Smooth muscle cell (in vitro differentiated cells): ENCODE data around the gene EIF2B2. TPM values are rescaled to one million over a fixed set of nuclear protein-coding genes. Genes with fewer than 3 reads are reported as not detected.

Experiments used
- DNase-seq: peaks from one replicate; lab custom pipeline; 2025; ENCODE audit not compliant: unreplicated experiment; lab: John Stamatoyannopoulos, UW
- H2AFZ ChIP-seq: fragments of 200-600 bp; sonication (generic); 2 replicates; pipeline ENCODE4 v1.6.0; 2016; ENCODE audit warnings: antibody characterized with exemption, low read depth, mild to moderate bottlenecking
- H3F3A ChIP-seq: fragments of 200-600 bp; sonication (generic); 2 replicates; pipeline ENCODE4 v1.6.0; 2017; ENCODE audit warnings: antibody characterized with exemption, low read depth
- H3K27ac ChIP-seq: fragments of 200-600 bp; sonication (generic); 2 replicates; pipeline ENCODE4 v1.5.1; 2016; ENCODE audit warnings: low read depth, mild to moderate bottlenecking
- H3K27me3 ChIP-seq: fragments of 200-600 bp; sonication (generic); 2 replicates; pipeline ENCODE4 v1.6.1; 2016; ENCODE audit warnings: low read depth, mild to moderate bottlenecking
- H3K36me3 ChIP-seq: fragments of 200-600 bp; sonication (generic); 2 replicates; pipeline ENCODE4 v1.5.1; 2016; ENCODE audit warnings: low read depth
- H3K4me1 ChIP-seq: fragments of 200-600 bp; sonication (generic); 2 replicates; pipeline ENCODE4 v1.5.1; 2016; ENCODE audit warnings: low read depth
- H3K4me2 ChIP-seq: fragments of 200-600 bp; sonication (generic); 2 replicates; pipeline ENCODE4 v1.6.0; 2016; ENCODE audit warnings: mild to moderate bottlenecking
- H3K4me3 ChIP-seq: fragments of 200-600 bp; sonication (generic); 2 replicates; pipeline ENCODE4 v1.5.1; 2016; ENCODE audit warnings: mild to moderate bottlenecking
- H3K79me2 ChIP-seq: fragments of 200-600 bp; sonication (generic); 2 replicates; pipeline ENCODE4 v1.6.0; 2016; ENCODE audit warnings: low read depth, mild to moderate bottlenecking
- H3K9ac ChIP-seq: fragments of 200-600 bp; sonication (generic); 2 replicates; pipeline ENCODE4 v1.6.0; 2016; ENCODE audit warnings: low read depth
- H3K9me3 ChIP-seq: fragments of 200-600 bp; sonication (generic); replicated peaks from 2 replicates; pipeline ENCODE4 v1.5.1; 2016; ENCODE audit warnings: low read depth
- H4K20me1 ChIP-seq: fragments of 200-600 bp; sonication (generic); 2 replicates; pipeline ENCODE4 v1.6.0; 2016; ENCODE audit warnings: low read depth
- WGBS: methylation state at CpG from one replicate; pipeline ENCODE4 v1.1.7; 2016; ENCODE audit warnings: low lambda C conversion rate; 5-methylcytosine and 5-hydroxymethylcytosine counted together
- polyA plus RNA-seq: library from polyadenylated mRNA; unstranded; fragments of >200 nt; fragmentation: Nextera tagmentation; extraction: Ambion mirVana; gene quantifications from 2 replicates; pipeline ENCODE4 v1.2.1, GENCODE V29; 2016
- total RNA-seq: library from RNA; depleted of rRNA; stranded (reverse); fragments of >200 nt; gene quantifications from 2 replicates; pipeline ENCODE4 v1.2.3, GENCODE V29; 2014
- TF ChIP-seq, protein P1 (sequence below): fragments of 200-600 bp; sonication (generic); IDR thresholded peaks from 2 replicates; pipeline ENCODE4 v1.5.1; 2017; ENCODE audit warnings: borderline replicate concordance, mild to moderate bottlenecking, antibody characterized with exemption; ENCODE audit not compliant: insufficient read depth, poor library complexity, severe bottlenecking

Gene EIF2B2
- total and polyA plus RNA-seq, 2 experiments from 2014 or later = 38.0 to 71.2 TPM

- WGBS = 63% methylated on average over 23 of the region's 23 CpGs
- no peak overlapping the region for H3K9ac ChIP-seq
- DNase-seq = no peak
- H2AFZ ChIP-seq = peak overlapping the region; percentile 58
- H3K36me3 ChIP-seq = no peaks in the 10 kb centered on the region
- peaks cover 34% of the 10 kb centered on the region for H3K4me1 ChIP-seq
- H3K27me3 ChIP-seq = no peaks in the 10 kb centered on the region
- H3K9me3 ChIP-seq = no peaks in the 10 kb centered on the region
- no peaks in the 10 kb centered on the region for H3K79me2 ChIP-seq
- H3K4me2 ChIP-seq = no peak overlapping the region
- H3K27ac ChIP-seq = no peak overlapping the region
- TF ChIP-seq, protein P1, sequence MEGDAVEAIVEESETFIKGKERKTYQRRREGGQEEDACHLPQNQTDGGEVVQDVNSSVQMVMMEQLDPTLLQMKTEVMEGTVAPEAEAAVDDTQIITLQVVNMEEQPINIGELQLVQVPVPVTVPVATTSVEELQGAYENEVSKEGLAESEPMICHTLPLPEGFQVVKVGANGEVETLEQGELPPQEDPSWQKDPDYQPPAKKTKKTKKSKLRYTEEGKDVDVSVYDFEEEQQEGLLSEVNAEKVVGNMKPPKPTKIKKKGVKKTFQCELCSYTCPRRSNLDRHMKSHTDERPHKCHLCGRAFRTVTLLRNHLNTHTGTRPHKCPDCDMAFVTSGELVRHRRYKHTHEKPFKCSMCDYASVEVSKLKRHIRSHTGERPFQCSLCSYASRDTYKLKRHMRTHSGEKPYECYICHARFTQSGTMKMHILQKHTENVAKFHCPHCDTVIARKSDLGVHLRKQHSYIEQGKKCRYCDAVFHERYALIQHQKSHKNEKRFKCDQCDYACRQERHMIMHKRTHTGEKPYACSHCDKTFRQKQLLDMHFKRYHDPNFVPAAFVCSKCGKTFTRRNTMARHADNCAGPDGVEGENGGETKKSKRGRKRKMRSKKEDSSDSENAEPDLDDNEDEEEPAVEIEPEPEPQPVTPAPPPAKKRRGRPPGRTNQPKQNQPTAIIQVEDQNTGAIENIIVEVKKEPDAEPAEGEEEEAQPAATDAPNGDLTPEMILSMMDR = no peak
- H3K4me3 ChIP-seq = no peak overlapping the region
- H4K20me1 ChIP-seq = no peaks in the 10 kb centered on the region
- H3F3A ChIP-seq = no peaks in the 10 kb centered on the region
These were observed 23.0 kb upstream of the EIF2B2 start for GRCh38 chr14:74979442-74980397.

DNA sequence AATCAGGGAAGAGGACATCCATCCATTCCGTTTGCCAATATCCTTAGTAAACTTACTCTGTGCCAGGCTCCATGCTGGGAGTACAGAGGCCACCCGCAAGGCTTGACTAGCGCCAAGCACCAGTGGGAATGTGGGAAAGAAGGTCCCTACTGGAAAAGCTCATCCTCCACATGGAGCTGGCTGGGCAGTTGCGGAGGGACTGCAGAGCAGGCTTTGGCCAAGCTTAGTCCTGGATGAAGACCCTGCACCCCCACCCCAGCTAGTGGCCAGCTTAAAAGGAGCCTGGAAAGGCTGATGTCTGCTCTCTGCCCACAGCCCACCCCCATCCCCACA is 22.4 kb upstream of the EIF2B2 start:
- no peaks in the 10 kb centered on the region for H3K27me3 ChIP-seq
- H3K9ac ChIP-seq = no peak overlapping the region
- 81% methylated on average over 4 of the region's 4 CpGs for WGBS
- no peak overlapping the region for H3K27ac ChIP-seq
- no peaks in the 10 kb centered on the region for H3K79me2 ChIP-seq
- H3K36me3 ChIP-seq = no peaks in the 10 kb centered on the region
- H2AFZ ChIP-seq = peak overlapping the region; percentile 64
- H3K9me3 ChIP-seq = no peaks in the 10 kb centered on the region
- TF ChIP-seq, protein P1 = no peak
- no peak for DNase-seq
- no peaks in the 10 kb centered on the region for H4K20me1 ChIP-seq
- peaks cover 34% of the 10 kb centered on the region for H3K4me1 ChIP-seq
- H3K4me2 ChIP-seq = peak overlapping the region; percentile 44
- no peaks in the 10 kb centered on the region for H3F3A ChIP-seq
- no peak overlapping the region for H3K4me3 ChIP-seq

GRCh38 chr14:74980731-74981461 is 21.8 kb upstream of the EIF2B2 start:
- H3K4me2 ChIP-seq = peak overlapping the region; percentile 44
- peaks cover 34% of the 10 kb centered on the region for H3K4me1 ChIP-seq
- no peaks in the 10 kb centered on the region for H3K9me3 ChIP-seq
- H3K4me3 ChIP-seq = no peak overlapping the region
- peak overlapping the region; percentile 64 for H2AFZ ChIP-seq
- H3K9ac ChIP-seq = no peak overlapping the region
- no peak for DNase-seq
- no peaks in the 10 kb centered on the region for H4K20me1 ChIP-seq
- no peak overlapping the region for H3K27ac ChIP-seq
- H3K36me3 ChIP-seq = no peaks in the 10 kb centered on the region
- no peaks in the 10 kb centered on the region for H3K27me3 ChIP-seq
- no peaks in the 10 kb centered on the region for H3K79me2 ChIP-seq
- TF ChIP-seq, protein P1 = no peak
- H3F3A ChIP-seq = no peaks in the 10 kb centered on the region
- WGBS = 34% methylated on average over 35 of the region's 35 CpGs
